GM18520 (cell line): ENCODE measurements around the gene PLEKHH3.
"Not testable (repeated sequence)": the region's sequence is repeated elsewhere in the genome, so short reads cannot be mapped to it uniquely, and the experiment has no call there.

ENCODE experiments used
- ATAC-seq: cut with Tn5 transposase; IDR thresholded peaks from one replicate; pipeline ENCODE4 v1.9.1; 2021; ENCODE audit not compliant: unreplicated experiment

The PLEKHH3 gene

GRCh38 chr17:42640121-42640520, 36.7 kb downstream of the PLEKHH3 start:
- no peak for ATAC-seq

- no peak for ATAC-seq
These were observed 37.2 kb downstream of the PLEKHH3 start for GRCh38 chr17:42639525-42640113.

GRCh38 chr17:42632949-42633444, 43.8 kb downstream of the PLEKHH3 start:
- ATAC-seq, result no peak

- no peak for ATAC-seq
These were observed 47.3 kb downstream of the PLEKHH3 start for GRCh38 chr17:42629411-42630009.

- not testable (repeated sequence) for ATAC-seq
These were observed 49.6 kb downstream of the PLEKHH3 start for GRCh38 chr17:42627032-42627764.

GRCh38 chr17:42623732-42624596, 52.8 kb downstream of the PLEKHH3 start:
- no peak for ATAC-seq

GRCh38 chr17:42623271-42623670, 53.5 kb downstream of the PLEKHH3 start:
- ATAC-seq, result no peak

- ATAC-seq, result not testable (repeated sequence)
These were observed 54.8 kb downstream of the PLEKHH3 start for GRCh38 chr17:42621987-42622386.

GRCh38 chr17:42618442-42619150, 58.2 kb downstream of the PLEKHH3 start:
- ATAC-seq, result peak; percentile 38

GRCh38 chr17:42617956-42618431, 58.8 kb downstream of the PLEKHH3 start:
- no peak for ATAC-seq
